Endothelial cell of umbilical vein (primary cell): ENCODE measurements around the gene PRSS36. TPM values are rescaled to one million over a fixed set of nuclear protein-coding genes. Genes with fewer than 3 reads are reported as not detected.

Experiments
- BruUV-seq: library from RNA; stranded (reverse); fragments of 400-500 nt; replicated peaks from 2 replicates; lab custom pipeline; 2021; lab: Mats Ljungman, UMichigan
- CTCF ChIA-PET: fragments of 300-600, 350-600 bp; sonication (Branson Sonifier 250); formaldehyde crosslinking; loops from one replicate; lab custom pipeline; 2021; ENCODE audit warnings: antibody characterized with exemption, inconsistent platforms; lab: Charles Lee
- POLR2A ChIA-PET: fragments of 300-600, 350-600 bp; sonication (Branson Sonifier 250); formaldehyde crosslinking; loops from one replicate; lab custom pipeline; 2021; ENCODE audit warnings: antibody characterized with exemption, inconsistent platforms; lab: Charles Lee
- DNase-seq: peaks from one replicate; pipeline ENCODE4 v3.0.0-alpha.2; 2011; ENCODE audit warnings: low read depth, low spot score
- FAIRE-seq: peaks from 2 replicates; lab custom pipeline; 2011; peaks lifted over from hg19 to GRCh38; lab: Jason Lieb, UNC
- H2AFZ ChIP-seq: 2 replicates; pipeline ENCODE4 v1.6.0; 2012; ENCODE audit warnings: low read depth, low read length, control low read depth, inconsistent platforms
- H3K27ac ChIP-seq: 2 replicates; pipeline ENCODE4 v1.5.1; 2011; ENCODE audit warnings: low read depth, mild to moderate bottlenecking, control low read depth, low read length, moderate library complexity; ENCODE audit not compliant: insufficient read depth
- H3K27me3 ChIP-seq, 2 experiments: 2 replicates each; pipeline versions ENCODE4 v1.6.0 to v1.6.1; 2011; ENCODE audit warnings: low read length in 2 of 2, mixed read lengths in 1 of 2; ENCODE audit not compliant: control insufficient read depth in 2 of 2, insufficient read depth in 2 of 2
- H3K36me3 ChIP-seq, 2 experiments: 2 replicates in 1 of 2; 3 replicates in 1 of 2; pipeline ENCODE4 v1.5.1; 2011; ENCODE audit warnings: low read length in 2 of 2, mild to moderate bottlenecking in 1 of 2, moderate library complexity in 1 of 2; ENCODE audit not compliant: control insufficient read depth in 2 of 2, insufficient read depth in 2 of 2; ENCODE audit errors: extremely low read depth in 1 of 2
- H3K4me1 ChIP-seq: 3 replicates; pipeline ENCODE4 v1.5.1; 2011; ENCODE audit warnings: mild to moderate bottlenecking, low read length; ENCODE audit not compliant: control insufficient read depth, insufficient read depth; ENCODE audit errors: extremely low read depth
- H3K4me2 ChIP-seq: 2 replicates; pipeline ENCODE4 v1.6.1; 2011; ENCODE audit warnings: low read length, control low read depth, mixed read lengths; ENCODE audit not compliant: insufficient read depth
- H3K4me3 ChIP-seq, 3 experiments: fragments of 200-600 bp in 1 of 3; sonication (generic), shearing (Covaris generic) in 1 of 3; replicated peaks in 1 of 3; 2 replicates each; pipeline ENCODE4 v1.5.1; 2011 to 2016; ENCODE audit warnings: control low read depth in 3 of 3, low read length in 3 of 3, mild to moderate bottlenecking in 2 of 3, inconsistent platforms in 1 of 3, low read depth in 1 of 3, moderate library complexity in 1 of 3; ENCODE audit not compliant: insufficient read depth in 1 of 3
- H3K79me2 ChIP-seq: 2 replicates; pipeline ENCODE4 v1.6.0; 2012; ENCODE audit warnings: low read length, inconsistent platforms; ENCODE audit not compliant: control insufficient read depth, insufficient read depth
- H3K9ac ChIP-seq: replicated peaks from 2 replicates; pipeline ENCODE3; 2011; ENCODE audit warnings: low read length, control low read depth; ENCODE audit not compliant: insufficient read depth; ENCODE audit errors: extremely low read depth
- H3K9me1 ChIP-seq: replicated peaks from 3 replicates; pipeline ENCODE4 v1.6.0; 2011; ENCODE audit warnings: mild to moderate bottlenecking, low read length; ENCODE audit not compliant: control insufficient read depth, insufficient read depth; ENCODE audit errors: extremely low read depth
- H3K9me3 ChIP-seq: replicated peaks from 2 replicates; pipeline ENCODE4 v1.5.1; 2012; ENCODE audit warnings: low read length, inconsistent platforms; ENCODE audit not compliant: control insufficient read depth, insufficient read depth
- H4K20me1 ChIP-seq: replicated peaks from 2 replicates; pipeline ENCODE3; 2011; ENCODE audit warnings: mild to moderate bottlenecking, low read length; ENCODE audit not compliant: control insufficient read depth, insufficient read depth; ENCODE audit errors: extremely low read depth
- EZH2 ChIP-seq: IDR thresholded peaks from 2 replicates; pipeline ENCODE4 v1.6.1; 2012; ENCODE audit warnings: borderline replicate concordance, low read depth, mild to moderate bottlenecking, moderate library complexity, low read length, inconsistent platforms; ENCODE audit not compliant: severe bottlenecking
- FOS ChIP-seq: IDR thresholded peaks from 2 replicates; pipeline ENCODE4 v1.6.1; 2011; ENCODE audit warnings: mild to moderate bottlenecking, low read length, moderate library complexity, borderline replicate concordance; ENCODE audit not compliant: insufficient read depth
- GATA2 ChIP-seq: IDR thresholded peaks from 2 replicates; pipeline ENCODE4 v1.7.0; 2011; ENCODE audit warnings: low read depth, mild to moderate bottlenecking, moderate library complexity, mixed read lengths, low read length; ENCODE audit not compliant: insufficient read length, insufficient read depth
- JUN ChIP-seq: IDR thresholded peaks from 2 replicates; pipeline ENCODE4 v1.6.1; 2011; ENCODE audit warnings: borderline replicate concordance, low read depth; ENCODE audit not compliant: insufficient read length, insufficient read depth
- MYC ChIP-seq: IDR thresholded peaks from one replicate; pipeline ENCODE4 v1.6.1; 2011; ENCODE audit warnings: mild to moderate bottlenecking, low read depth, low read length
- POLR2A ChIP-seq: IDR thresholded peaks from 2 replicates; pipeline ENCODE4 v1.6.1; 2012; ENCODE audit warnings: low read depth, mild to moderate bottlenecking, control low read depth, low read length
- POLR2AphosphoS5 ChIP-seq: IDR thresholded peaks from 2 replicates; pipeline ENCODE4 v1.6.1; 2012; ENCODE audit warnings: low read depth, mild to moderate bottlenecking, control low read depth, low read length, moderate library complexity; ENCODE audit not compliant: insufficient read depth
- dilution Hi-C: fragments of 300-500 bp; cut with MboI; formaldehyde crosslinking; loops from one replicate; pipeline ENCODE4 v1.15.0; 2019; ENCODE audit warnings: low sequenced_read_pairs; ENCODE audit not compliant: extremely low pct_ligation_motif_present
- intact Hi-C: fragments of 100-400 bp; cut with micrococcal nuclease; formaldehyde crosslinking; loops from one replicate; pipeline ENCODE4 v1.10.0; 2022
- polyA plus RNA-seq, 4 experiments: library from polyadenylated mRNA; depleted of rRNA in 3 of 4; stranded (reverse) in 3 of 4; unstranded in 1 of 4; fragments of >200 nt; gene quantifications; 2 replicates each; pipeline versions ENCODE4 v1.2.1 to v1.2.3, GENCODE V29; 2011 to 2012; ENCODE audit warnings: missing spikeins in 1 of 4
- total RNA-seq: library from RNA; stranded (reverse); gene quantifications from 2 replicates; pipeline ENCODE4 v1.2.3, GENCODE V29; 2021
- TF ChIP-seq, protein P1 (sequence below), 2 donors: IDR thresholded peaks; 1 replicate in 1 of 2; 2 replicates in 1 of 2; pipeline ENCODE4 v1.5.1; 2011; ENCODE audit warnings: low read length in 2 of 2, mild to moderate bottlenecking in 2 of 2, moderate library complexity in 2 of 2, control low read depth in 1 of 2, inconsistent platforms in 1 of 2, low read depth in 1 of 2; ENCODE audit not compliant: insufficient read depth in 1 of 2; ENCODE audit errors: extremely low read depth in 1 of 2
- TF ChIP-seq, protein P2 (sequence below): IDR thresholded peaks from 2 replicates; pipeline ENCODE4 v1.6.1; 2011; ENCODE audit not compliant: insufficient read depth, insufficient read length

PRSS36 gene
- total and polyA plus RNA-seq, 2 donors (not counting 3 experiments of a cell fraction or from before 2014, with no cell fraction given), result 0.57 TPM; not detected in 1

DNA sequence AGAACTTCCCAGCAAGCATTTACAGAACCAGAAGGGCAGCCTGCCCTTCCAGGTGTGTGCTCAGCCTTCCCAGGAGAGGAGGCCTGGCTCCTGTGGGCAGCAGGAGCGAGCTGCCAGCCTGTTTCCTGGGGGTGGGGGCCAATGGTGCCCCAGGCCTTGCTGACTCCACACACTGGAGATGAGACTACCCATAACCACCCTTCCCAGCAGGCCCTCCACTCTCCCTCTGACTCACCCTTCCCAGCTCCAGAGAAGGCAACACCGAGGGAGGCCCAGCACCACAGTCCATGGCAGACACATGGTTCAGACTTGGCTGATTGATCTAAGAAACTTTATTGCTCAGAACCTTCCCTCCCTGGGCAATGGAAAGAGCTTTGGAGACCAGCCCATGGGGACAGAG is 59.3 kb downstream of the PRSS36 start:
- ChIA-PET CTCF (interaction anchor here (2.5 to 6.5 kb wide), 2 partner anchors 52 to 107 kb away, joined by 7 to 66 read pairs; partner anchors contain the start of gene HSD3B7), POLR2A (no interaction called here)
- TF ChIP-seq FOS (no peak), JUN (no peak), POLR2AphosphoS5 (no peak), GATA2 (no peak), MYC (no peak), POLR2A (no peak), EZH2 (no peak)
- TF ChIP-seq, protein P1, sequence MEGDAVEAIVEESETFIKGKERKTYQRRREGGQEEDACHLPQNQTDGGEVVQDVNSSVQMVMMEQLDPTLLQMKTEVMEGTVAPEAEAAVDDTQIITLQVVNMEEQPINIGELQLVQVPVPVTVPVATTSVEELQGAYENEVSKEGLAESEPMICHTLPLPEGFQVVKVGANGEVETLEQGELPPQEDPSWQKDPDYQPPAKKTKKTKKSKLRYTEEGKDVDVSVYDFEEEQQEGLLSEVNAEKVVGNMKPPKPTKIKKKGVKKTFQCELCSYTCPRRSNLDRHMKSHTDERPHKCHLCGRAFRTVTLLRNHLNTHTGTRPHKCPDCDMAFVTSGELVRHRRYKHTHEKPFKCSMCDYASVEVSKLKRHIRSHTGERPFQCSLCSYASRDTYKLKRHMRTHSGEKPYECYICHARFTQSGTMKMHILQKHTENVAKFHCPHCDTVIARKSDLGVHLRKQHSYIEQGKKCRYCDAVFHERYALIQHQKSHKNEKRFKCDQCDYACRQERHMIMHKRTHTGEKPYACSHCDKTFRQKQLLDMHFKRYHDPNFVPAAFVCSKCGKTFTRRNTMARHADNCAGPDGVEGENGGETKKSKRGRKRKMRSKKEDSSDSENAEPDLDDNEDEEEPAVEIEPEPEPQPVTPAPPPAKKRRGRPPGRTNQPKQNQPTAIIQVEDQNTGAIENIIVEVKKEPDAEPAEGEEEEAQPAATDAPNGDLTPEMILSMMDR (IDR thresholded peaks at IDR 0.05; ENCODE audit: extremely low read depth in 1 of 2, insufficient read depth in 1 of 2, low read depth in 1 of 2, low read length in 2 of 2), result no peak
- TF ChIP-seq, protein P2, sequence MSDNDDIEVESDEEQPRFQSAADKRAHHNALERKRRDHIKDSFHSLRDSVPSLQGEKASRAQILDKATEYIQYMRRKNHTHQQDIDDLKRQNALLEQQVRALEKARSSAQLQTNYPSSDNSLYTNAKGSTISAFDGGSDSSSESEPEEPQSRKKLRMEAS, result no peak
- Histone ChIP-seq H2AFZ (no peak overlapping the region), H3K27me3 (no peaks in the 10 kb centered on the region), H3K4me1 (peaks cover 3% of the 10 kb centered on the region), H3K36me3 (peaks cover 2 to 6% of the 10 kb centered on the region in 2 experiments), H3K9me1 (no peaks in the 10 kb centered on the region), H3K9ac (no peak overlapping the region), H3K79me2 (peaks cover 10% of the 10 kb centered on the region), H3K4me3 (no peak overlapping the region), H4K20me1 (no peaks in the 10 kb centered on the region), H3K4me2 (no peak overlapping the region), H3K27ac (no peak overlapping the region), H3K9me3 (no peaks in the 10 kb centered on the region)
- dilution Hi-C loops, result no loop called here
- no TSS peak for BruUV-seq
- FAIRE-seq (no peak), DNase-seq (no peak)
- intact Hi-C loops, result no loop called here
